Kidney (tissue), 14 donors: Measurements from ENCODE around the gene NPC2. TPM values are rescaled to one million over a fixed set of nuclear protein-coding genes. Genes with fewer than 3 reads are reported as not detected.

Experiments
- DNase-seq, 5 donors: peaks; one replicate each; pipeline ENCODE4 v3.0.0-alpha.2; 2013 to 2020
- FAIRE-seq: peaks from 2 replicates; lab custom pipeline; 2012; peaks lifted over from hg19 to GRCh38; lab: Jason Lieb, UNC
- H3K27ac ChIP-seq, 2 donors: one replicate each; pipeline ENCODE4 v1.7.0; 2013; ENCODE audit warnings: low read depth in 2 of 2, low read length in 2 of 2, inconsistent platforms in 1 of 2
- H3K27me3 ChIP-seq: one replicate; pipeline ENCODE4 v1.7.1; 2013; ENCODE audit warnings: low read length, inconsistent platforms; ENCODE audit not compliant: control insufficient read depth, insufficient read depth
- H3K36me3 ChIP-seq, 3 donors: one replicate each; pipeline versions ENCODE4 v1.7.0 to v1.7.1; 2013; ENCODE audit warnings: low read length in 3 of 3, control low read depth in 1 of 3, inconsistent platforms in 1 of 3; ENCODE audit not compliant: insufficient read depth in 3 of 3, control insufficient read depth in 2 of 3
- H3K4me1 ChIP-seq, 3 donors: one replicate each; pipeline versions ENCODE4 v1.7.0 to v1.7.1; 2013; ENCODE audit warnings: low read length in 3 of 3, inconsistent platforms in 1 of 3, low read depth in 1 of 3; ENCODE audit not compliant: control insufficient read depth in 2 of 3, insufficient read depth in 2 of 3
- H3K4me3 ChIP-seq, 3 donors: one replicate each; pipeline versions ENCODE4 v1.7.0 to v1.8.1; 2013; ENCODE audit warnings: low read length in 3 of 3, control low read depth in 1 of 3, inconsistent platforms in 1 of 3
- H3K9ac ChIP-seq, 3 donors: one replicate each; pipeline versions ENCODE4 v1.7.0 to v1.7.1; 2013; ENCODE audit warnings: low read length in 3 of 3, control low read depth in 1 of 3, inconsistent platforms in 1 of 3
- H3K9me3 ChIP-seq, 3 donors: one replicate each; pipeline versions ENCODE4 v1.7.0 to v1.7.1; 2013; ENCODE audit warnings: low read length in 3 of 3, control low read depth in 1 of 3, inconsistent platforms in 1 of 3; ENCODE audit not compliant: control insufficient read depth in 2 of 3, insufficient read depth in 1 of 3
- intact Hi-C: fragments of 100-400 bp; cut with DNase I; formaldehyde crosslinking; loops from one replicate; pipeline ENCODE4 v1.11.1; 2022
- polyA plus RNA-seq: library from polyadenylated mRNA; stranded (reverse); fragments of 350-450 nt; fragmentation: Illumina TruSeq; extraction: RNeasy Lipid Tissue Mini Kit (QIAGEN cat#74804); gene quantifications from one replicate; pipeline ENCODE4 v1.2.3, GENCODE V29; 2014; ENCODE audit warnings: low read depth, low replicate concordance; ENCODE audit not compliant: insufficient read depth
- total RNA-seq: library from RNA; stranded (reverse); fragmentation: NEBNext Ultra II Directional; extraction: Animal tissue kit (Norgen Biotek cat#: 25700); gene quantifications from one replicate; pipeline ENCODE4 v1.2.1, GENCODE V29; 2021
- TF ChIP-seq, protein P1 (sequence below): IDR thresholded peaks from 3 replicates; pipeline ENCODE4 v1.5.1; 2012; ENCODE audit warnings: mild to moderate bottlenecking, moderate library complexity, borderline replicate concordance; ENCODE audit not compliant: insufficient read depth; ENCODE audit errors: extremely low read depth
- donor health status: control.
- donor health status: control.
- donor health status: control.
- donor health status: control.
- donor health status: control.
- donor health status: DM: yes; HTN: yes; CAD: no.
- donor health status: Normal renal cell carcinoma (clear cell type).

The NPC2 gene
- total and polyA plus RNA-seq, 2 donors from 2014 or later, result 217 to 435 TPM

DNA sequence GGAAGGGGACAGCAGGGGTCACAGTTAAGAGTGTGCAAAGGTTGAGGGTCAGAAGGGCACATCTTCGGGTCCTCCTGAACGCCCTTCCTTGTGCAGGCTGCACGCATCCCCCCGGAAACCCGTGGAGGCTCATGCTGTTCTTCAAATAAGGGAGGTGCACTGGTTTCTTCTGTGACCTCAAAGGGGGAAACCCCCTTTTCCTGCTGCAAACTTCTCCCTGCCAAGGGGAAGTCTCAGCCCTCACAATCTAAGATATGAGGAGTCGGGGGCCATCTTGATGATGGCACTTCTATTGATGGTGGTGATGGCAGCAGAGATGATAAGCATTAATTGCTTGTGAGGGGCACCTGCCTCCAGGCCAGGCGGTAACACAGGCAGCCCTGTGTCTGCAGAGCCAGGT, 40.5 kb upstream of the NPC2 start:
- Histone ChIP-seq H3K36me3 (no peaks in the 10 kb centered on the region), H3K27ac (no peak overlapping the region), H3K4me1 (no peaks in the 10 kb centered on the region), H3K9me3 (no peaks in the 10 kb centered on the region), H3K9ac (no peak overlapping the region), H3K4me3 (no peak overlapping the region), H3K27me3 (no peaks in the 10 kb centered on the region)
- intact Hi-C loops, result no loop called here
- DNase-seq, result no peak
- TF ChIP-seq, protein P1, sequence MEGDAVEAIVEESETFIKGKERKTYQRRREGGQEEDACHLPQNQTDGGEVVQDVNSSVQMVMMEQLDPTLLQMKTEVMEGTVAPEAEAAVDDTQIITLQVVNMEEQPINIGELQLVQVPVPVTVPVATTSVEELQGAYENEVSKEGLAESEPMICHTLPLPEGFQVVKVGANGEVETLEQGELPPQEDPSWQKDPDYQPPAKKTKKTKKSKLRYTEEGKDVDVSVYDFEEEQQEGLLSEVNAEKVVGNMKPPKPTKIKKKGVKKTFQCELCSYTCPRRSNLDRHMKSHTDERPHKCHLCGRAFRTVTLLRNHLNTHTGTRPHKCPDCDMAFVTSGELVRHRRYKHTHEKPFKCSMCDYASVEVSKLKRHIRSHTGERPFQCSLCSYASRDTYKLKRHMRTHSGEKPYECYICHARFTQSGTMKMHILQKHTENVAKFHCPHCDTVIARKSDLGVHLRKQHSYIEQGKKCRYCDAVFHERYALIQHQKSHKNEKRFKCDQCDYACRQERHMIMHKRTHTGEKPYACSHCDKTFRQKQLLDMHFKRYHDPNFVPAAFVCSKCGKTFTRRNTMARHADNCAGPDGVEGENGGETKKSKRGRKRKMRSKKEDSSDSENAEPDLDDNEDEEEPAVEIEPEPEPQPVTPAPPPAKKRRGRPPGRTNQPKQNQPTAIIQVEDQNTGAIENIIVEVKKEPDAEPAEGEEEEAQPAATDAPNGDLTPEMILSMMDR, result no peak
- FAIRE-seq, result no peak

DNA sequence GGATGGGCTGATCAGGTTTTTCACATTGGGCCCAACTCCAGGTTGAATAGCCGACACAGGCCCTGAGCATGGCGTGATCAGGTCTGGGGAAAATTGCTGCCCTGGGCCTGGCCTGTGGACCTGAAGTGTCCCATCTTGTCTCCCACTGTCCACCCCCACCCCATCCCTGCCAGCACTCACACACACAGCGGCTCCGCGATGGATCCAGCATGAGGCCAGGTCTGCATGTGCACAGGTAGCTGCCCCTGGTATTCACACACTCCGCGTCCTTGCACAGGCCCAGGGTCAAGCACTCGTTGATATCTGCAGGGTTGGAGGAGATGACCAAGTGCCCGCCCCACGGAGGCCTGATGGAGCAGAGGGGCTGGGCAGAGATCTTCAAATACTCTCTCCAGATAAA, 39.1 kb upstream of the NPC2 start:
- Histone ChIP-seq H3K36me3 (no peaks in the 10 kb centered on the region), H3K9ac (no peak overlapping the region), H3K4me1 (no peaks in the 10 kb centered on the region), H3K27me3 (no peaks in the 10 kb centered on the region), H3K27ac (no peak overlapping the region), H3K4me3 (no peak overlapping the region), H3K9me3 (no peaks in the 10 kb centered on the region)
- FAIRE-seq (no peak), DNase-seq (no peak)
- intact Hi-C loops, result no loop called here
- TF ChIP-seq, protein P1, result no peak

DNA sequence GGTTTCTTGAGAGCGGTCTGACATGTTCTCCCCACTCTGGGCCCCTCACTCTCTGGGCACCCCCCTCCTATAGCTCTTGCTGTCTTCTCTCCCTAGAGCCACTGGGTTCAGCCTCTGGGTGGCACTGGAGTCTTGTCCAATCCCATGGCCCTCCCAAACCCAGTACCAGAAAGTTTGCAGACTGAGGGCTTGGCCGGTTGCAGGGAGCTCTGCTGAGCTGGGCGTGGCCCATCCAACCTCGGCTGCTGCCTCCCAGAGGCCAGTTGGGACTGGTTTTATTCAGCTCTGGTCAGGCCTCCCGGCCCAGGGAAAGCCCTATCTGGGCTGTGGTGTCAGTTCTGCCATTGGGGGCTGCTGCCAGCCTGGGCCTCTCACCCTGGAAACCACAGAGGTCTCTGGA, 38.4 kb upstream of the NPC2 start:
- Histone ChIP-seq H3K36me3 (no peaks in the 10 kb centered on the region), H3K27ac (no peak overlapping the region), H3K9ac (no peak overlapping the region), H3K9me3 (no peaks in the 10 kb centered on the region), H3K27me3 (no peaks in the 10 kb centered on the region), H3K4me1 (no peaks in the 10 kb centered on the region), H3K4me3 (no peak overlapping the region)
- FAIRE-seq, result no peak
- DNase-seq, result no peak
- intact Hi-C loops, result no loop called here
- TF ChIP-seq, protein P1, result no peak

DNA sequence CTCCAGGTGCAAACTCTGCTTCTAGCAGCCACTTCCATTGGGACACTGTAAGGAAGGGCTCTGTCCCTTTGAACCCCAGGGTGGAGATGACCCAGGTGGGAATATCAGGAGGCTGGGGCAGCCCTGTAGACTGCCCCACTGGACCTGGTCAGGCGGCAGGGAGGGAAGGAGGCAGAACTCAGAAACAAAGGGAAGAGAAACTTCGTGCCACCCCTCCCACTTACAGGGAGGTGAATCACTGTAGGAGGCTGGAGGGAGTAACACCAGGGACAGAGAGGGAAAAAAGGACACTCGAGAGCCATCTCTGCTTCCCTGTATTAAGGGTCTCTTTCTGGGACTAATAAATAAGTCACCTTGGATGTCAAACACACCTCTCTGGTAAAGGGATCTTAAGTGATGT, 37.9 kb upstream of the NPC2 start:
- no peaks in the 10 kb centered on the region for H3K27me3 ChIP-seq
- intact Hi-C loops, result no loop called here
- H3K27ac ChIP-seq, result no peak overlapping the region
- FAIRE-seq, result no peak
- H3K9ac ChIP-seq, result no peak overlapping the region
- TF ChIP-seq, protein P1, result no peak
- no peaks in the 10 kb centered on the region for H3K4me1 ChIP-seq
- H3K9me3 ChIP-seq, result no peaks in the 10 kb centered on the region
- H3K36me3 ChIP-seq, result no peaks in the 10 kb centered on the region
- no peak overlapping the region for H3K4me3 ChIP-seq
- DNase-seq, result no peak
